Activated CD4-positive, alpha-beta memory T cell treated with anti-CD3 and anti-CD28 coated beads, Interleukin-2, amount 10 ng/mL, durations not matched to agents 7 days and 5 days (primary cell): ENCODE measurements around the gene TECPR2. TPM values are rescaled to one million over a fixed set of nuclear protein-coding genes. Genes with fewer than 3 reads are reported as not detected.
A peak's percentile ranks its signal among the peaks of the same experiment; 100 is the strongest.

Experiments used
- CTCF ChIA-PET: fragments of 350-600 bp; sonication (Branson Sonifier 250); formaldehyde crosslinking; loops from one replicate; lab custom pipeline; 2021; ENCODE audit warnings: antibody characterized with exemption, inconsistent platforms; lab: Charles Lee
- POLR2A ChIA-PET: fragments of 350-600 bp; sonication (Branson Sonifier 250); formaldehyde crosslinking; loops from one replicate; lab custom pipeline; 2021; ENCODE audit warnings: antibody characterized with exemption; lab: Charles Lee
- DNase-seq: peaks from one replicate; pipeline ENCODE4 v3.0.0-alpha.2; 2020
- H3K27ac Mint-ChIP-seq: one replicate; pipeline ENCODE4 v1.8.0; 2021; ENCODE audit warnings: mild to moderate bottlenecking, mixed read lengths
- H3K27me3 Mint-ChIP-seq: one replicate; pipeline ENCODE4 v1.8.0; 2021; ENCODE audit warnings: mixed read lengths
- H3K36me3 Mint-ChIP-seq: one replicate; pipeline ENCODE4 v1.8.0; 2021; ENCODE audit warnings: low read depth, mixed read lengths
- H3K4me1 Mint-ChIP-seq: one replicate; pipeline ENCODE4 v1.8.0; 2021; ENCODE audit warnings: mixed read lengths
- H3K4me3 Mint-ChIP-seq: one replicate; pipeline ENCODE4 v1.8.0; 2021; ENCODE audit warnings: mild to moderate bottlenecking, mixed read lengths
- H3K9me3 Mint-ChIP-seq: one replicate; pipeline ENCODE4 v1.8.0; 2021; ENCODE audit warnings: mixed read lengths
- total RNA-seq, 2 experiments: library from RNA; stranded (reverse); gene quantifications; one replicate each; pipeline ENCODE4 v1.2.3, GENCODE V29; 2021

The TECPR2 gene
- total RNA-seq, 2 experiments from 2014 or later, result 12.3 to 12.5 TPM

DNA sequence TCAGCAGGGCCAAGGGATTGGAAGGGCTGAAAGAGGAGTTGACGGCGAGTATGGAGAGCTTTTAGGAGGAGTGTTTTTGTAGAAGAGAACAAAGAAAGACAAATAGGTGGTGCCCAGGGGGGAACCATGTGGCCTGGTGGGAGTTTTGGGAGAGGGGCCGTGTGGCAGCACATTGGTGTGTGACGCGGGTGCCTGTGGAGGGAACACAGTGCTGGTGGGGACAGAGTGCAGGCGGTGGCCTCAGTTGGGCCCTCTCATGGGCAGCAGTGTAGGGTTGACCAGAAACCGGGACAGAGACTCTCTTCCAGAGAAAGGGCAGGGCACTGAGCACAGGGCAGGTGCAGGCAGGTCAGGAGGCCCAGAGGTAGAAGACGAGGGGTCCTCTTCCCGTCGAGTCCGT is 56.5 kb downstream of the TECPR2 start:
- CTCF ChIA-PET, result no interaction called here
- no peaks in the 10 kb centered on the region for H3K27me3 Mint-ChIP-seq

DNA sequence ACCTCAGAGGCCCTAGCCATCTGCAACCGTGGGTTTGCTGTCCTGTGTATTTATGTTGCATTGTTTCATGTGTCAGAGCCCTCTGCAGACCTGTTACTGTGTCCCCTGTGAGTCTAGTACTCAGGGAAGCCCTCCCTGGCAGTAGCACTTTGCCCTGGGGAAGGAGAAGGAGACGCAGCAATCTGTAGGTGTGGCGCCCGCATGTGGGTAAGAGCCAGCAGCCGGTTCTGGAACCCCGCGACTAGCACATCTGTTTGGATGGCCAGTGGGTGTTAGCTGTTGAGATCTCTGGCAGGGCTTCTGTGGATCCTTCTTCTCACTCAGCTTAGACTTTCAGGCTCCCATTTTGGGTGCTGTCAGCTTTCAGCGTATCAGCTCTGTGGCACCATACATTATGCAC is 57.0 kb downstream of the TECPR2 start:
- H3K27ac Mint-ChIP-seq, result no peak overlapping the region
- CTCF ChIA-PET, result no interaction called here
- no peak for DNase-seq
- H3K4me1 Mint-ChIP-seq, result no peaks in the 10 kb centered on the region
- H3K9me3 Mint-ChIP-seq, result no peaks in the 10 kb centered on the region
- H3K4me3 Mint-ChIP-seq, result no peak overlapping the region
- H3K27me3 Mint-ChIP-seq, result no peaks in the 10 kb centered on the region
- no peaks in the 10 kb centered on the region for H3K36me3 Mint-ChIP-seq
- POLR2A ChIA-PET, result no interaction called here

More for the DNA sequence above, 56.5 kb downstream of the TECPR2 start:
- no peaks in the 10 kb centered on the region for H3K9me3 Mint-ChIP-seq
- H3K4me1 Mint-ChIP-seq, result no peaks in the 10 kb centered on the region
- no peaks in the 10 kb centered on the region for H3K36me3 Mint-ChIP-seq
- no peak for DNase-seq
- no peak overlapping the region for H3K4me3 Mint-ChIP-seq
- no peak overlapping the region for H3K27ac Mint-ChIP-seq
- POLR2A ChIA-PET, result no interaction called here

DNA sequence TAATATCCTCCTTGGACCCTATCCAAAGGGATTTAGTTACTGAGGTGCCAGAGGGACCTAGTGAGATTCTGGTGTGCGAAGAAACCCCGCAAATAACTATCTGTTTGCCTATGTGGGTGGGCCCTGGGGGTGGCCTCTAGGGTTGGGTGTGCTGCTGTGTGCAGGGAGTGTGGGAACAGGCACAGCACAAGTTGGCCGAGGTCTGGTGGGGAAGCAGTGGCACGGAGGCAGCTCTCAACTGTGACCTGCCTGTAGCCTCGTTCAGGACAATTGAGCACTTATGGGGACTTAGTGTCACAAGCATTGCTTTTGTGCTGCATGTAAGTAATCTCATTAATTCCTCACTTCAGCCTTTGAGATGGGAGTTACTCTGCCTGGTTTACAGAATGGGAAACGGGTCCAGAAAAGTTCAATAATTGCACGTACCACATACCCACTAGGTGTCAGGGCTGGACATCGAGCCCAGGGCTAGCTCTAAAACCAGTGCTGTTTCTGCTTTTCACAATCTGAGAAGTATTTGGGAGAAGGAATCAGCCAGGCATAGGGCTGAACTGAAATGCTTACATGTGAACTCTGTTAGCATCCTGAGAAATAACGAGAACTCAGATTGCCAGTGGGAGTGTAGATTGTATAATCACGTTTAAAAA is 58.8 kb downstream of the TECPR2 start:
- H3K27me3 Mint-ChIP-seq, result no peaks in the 10 kb centered on the region
- no peaks in the 10 kb centered on the region for H3K9me3 Mint-ChIP-seq
- CTCF ChIA-PET, result no interaction called here

DNA sequence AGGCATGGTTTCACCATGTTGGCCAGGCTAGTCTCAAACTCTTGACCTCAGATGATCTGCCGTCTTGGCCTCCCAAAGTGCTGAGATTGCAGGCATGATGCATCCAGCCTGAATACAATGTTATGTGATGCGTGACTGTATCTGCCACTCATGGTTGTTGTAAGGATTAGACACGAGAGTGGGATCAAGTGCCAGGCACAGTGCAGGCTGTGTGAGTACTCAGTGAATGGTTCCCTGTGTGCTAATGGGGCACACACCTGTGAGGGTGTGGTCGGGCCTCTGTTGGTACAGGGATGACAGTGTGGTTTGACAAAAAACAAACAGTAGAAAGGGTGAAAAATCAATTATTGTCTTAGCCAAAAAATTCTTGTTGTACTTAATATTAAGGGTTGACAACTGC is 61.8 kb downstream of the TECPR2 start:
- Mint-ChIP-seq H3K4me3 (no peak overlapping the region), H3K4me1 (no peaks in the 10 kb centered on the region), H3K27me3 (no peaks in the 10 kb centered on the region), H3K36me3 (peaks cover 8% of the 10 kb centered on the region), H3K9me3 (no peaks in the 10 kb centered on the region), H3K27ac (no peak overlapping the region)
- CTCF ChIA-PET, result no interaction called here
- DNase-seq, result no peak
- POLR2A ChIA-PET, result no interaction called here

More for the DNA sequence above, 58.8 kb downstream of the TECPR2 start:
- Mint-ChIP-seq H3K4me3 (no peak overlapping the region), H3K27ac (no peak overlapping the region), H3K4me1 (no peaks in the 10 kb centered on the region), H3K36me3 (no peaks in the 10 kb centered on the region)
- no peak for DNase-seq
- POLR2A ChIA-PET, result no interaction called here

DNA sequence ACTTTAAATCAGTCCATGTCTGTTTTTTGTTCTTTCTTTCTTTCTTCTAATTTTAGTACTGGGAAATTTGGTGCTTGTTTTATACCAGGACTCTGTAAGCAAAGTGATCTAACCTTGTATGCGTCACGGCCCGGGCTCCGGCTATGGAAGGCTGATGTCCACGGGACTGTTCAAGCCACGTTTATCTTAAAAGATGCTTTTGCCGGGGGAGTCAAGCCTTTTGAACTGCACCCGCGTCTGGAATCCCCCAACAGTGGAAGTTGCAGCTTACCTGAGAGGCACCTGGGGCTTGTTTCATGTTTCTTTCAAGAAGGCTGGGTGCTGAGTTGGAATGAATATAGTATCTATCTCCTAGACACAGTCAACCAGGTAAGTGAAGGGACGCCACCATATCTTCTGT is 62.2 kb downstream of the TECPR2 start:
- CTCF ChIA-PET, result no interaction called here
- no peak for DNase-seq
- Mint-ChIP-seq H3K27ac (no peak overlapping the region), H3K4me1 (no peaks in the 10 kb centered on the region), H3K27me3 (no peaks in the 10 kb centered on the region), H3K9me3 (no peaks in the 10 kb centered on the region), H3K4me3 (no peak overlapping the region), H3K36me3 (peaks cover 8% of the 10 kb centered on the region)
- POLR2A ChIA-PET, result no interaction called here

DNA sequence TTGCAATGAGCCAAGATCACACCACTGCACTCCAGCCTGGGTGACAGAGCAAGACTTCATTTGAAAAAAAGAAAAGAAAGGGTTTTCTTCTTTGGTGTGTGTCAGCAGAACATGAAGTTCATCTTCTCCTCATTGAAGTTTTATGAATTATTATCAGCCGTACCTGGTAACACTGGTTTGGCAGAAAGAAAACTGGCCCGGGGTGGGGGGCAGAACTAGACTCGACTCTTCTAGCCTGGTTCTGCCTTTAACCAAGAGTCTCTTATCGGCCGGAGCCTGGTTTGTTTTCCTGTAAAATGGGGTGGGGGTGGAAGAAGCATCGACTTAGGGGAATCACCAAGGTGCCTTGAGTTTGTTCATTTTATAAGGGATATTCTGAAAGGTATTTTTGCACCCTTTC is 64.1 kb downstream of the TECPR2 start:
- Mint-ChIP-seq H3K4me1 (no peaks in the 10 kb centered on the region), H3K27me3 (no peaks in the 10 kb centered on the region), H3K4me3 (no peak overlapping the region), H3K36me3 (peaks cover 8% of the 10 kb centered on the region), H3K27ac (no peak overlapping the region), H3K9me3 (no peaks in the 10 kb centered on the region)
- no peak for DNase-seq
- CTCF ChIA-PET, result interaction anchor here (1.2 kb wide), 1 partner anchor 111 kb away, joined by 4 read pairs; no protein-coding TSS in a partner anchor
- POLR2A ChIA-PET, result no interaction called here

DNA sequence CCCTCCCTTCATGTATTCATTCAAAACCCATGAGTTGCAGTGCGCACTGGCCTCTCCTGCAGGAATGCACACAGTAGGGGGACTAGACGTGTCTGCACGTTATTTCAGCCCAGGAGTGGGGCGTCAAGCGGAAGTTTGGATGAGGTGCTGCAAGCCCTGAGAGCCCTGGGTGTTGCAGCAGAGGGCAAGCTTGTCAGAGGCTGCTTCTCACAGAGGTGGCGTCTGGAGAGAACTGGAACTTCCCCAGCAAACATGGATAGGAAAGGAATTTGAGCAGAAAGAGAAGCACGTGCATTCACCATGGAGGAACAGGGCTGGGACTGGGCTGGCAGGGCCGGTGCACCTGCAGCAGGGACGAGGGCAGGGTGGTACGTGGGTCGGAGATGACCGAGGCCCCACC is 64.9 kb downstream of the TECPR2 start:
- Mint-ChIP-seq H3K27ac (no peak overlapping the region), H3K4me3 (no peak overlapping the region), H3K27me3 (no peaks in the 10 kb centered on the region), H3K9me3 (no peaks in the 10 kb centered on the region), H3K4me1 (no peaks in the 10 kb centered on the region), H3K36me3 (peaks cover 8% of the 10 kb centered on the region)
- POLR2A ChIA-PET, result no interaction called here
- no peak for DNase-seq
- CTCF ChIA-PET, result no interaction called here

DNA sequence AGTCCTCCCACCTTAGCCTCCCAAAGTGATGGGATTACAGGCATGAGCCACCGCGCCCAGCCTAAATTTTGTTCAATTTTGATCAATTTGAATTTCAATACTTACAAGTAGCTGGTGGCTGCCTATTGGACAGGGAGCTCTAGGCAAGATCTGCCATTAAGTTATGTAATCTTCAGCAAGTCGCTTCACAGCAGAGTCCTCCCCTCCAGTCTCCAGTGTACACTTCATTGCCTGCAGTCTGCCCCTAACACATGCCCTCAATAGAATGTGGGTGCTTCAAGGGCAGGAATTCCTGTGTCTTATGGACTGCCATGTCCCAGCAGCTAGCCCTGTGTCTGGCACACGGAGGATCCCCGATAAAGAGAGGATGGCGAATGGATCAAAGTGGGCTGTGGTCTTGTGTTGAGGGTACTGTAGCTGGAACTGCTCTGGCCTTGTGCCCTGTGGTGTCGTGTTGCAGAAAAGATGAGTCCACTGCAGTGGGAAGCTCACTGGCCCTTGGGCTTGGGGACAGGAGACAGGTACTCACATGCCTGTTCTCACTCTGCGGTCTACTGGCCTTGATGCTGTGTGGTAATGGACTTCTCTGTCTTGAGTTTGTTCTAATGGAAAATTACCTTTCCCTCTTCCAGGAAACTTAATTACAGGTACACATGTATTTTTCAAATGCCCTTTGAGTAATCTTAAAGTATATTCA is 67.6 kb downstream of the TECPR2 start:
- ChIA-PET POLR2A (no interaction called here), CTCF (interaction anchor here (0.7 to 1.8 kb wide), 7 partner anchors 8 to 742 kb away, joined by 3 to 10 read pairs (median 4); no protein-coding TSS in a partner anchor)
- H3K9me3 Mint-ChIP-seq, result no peaks in the 10 kb centered on the region
- H3K36me3 Mint-ChIP-seq, result peaks cover 8% of the 10 kb centered on the region
- no peak overlapping the region for H3K27ac Mint-ChIP-seq
- no peak for DNase-seq
- H3K4me3 Mint-ChIP-seq, result no peak overlapping the region
- no peaks in the 10 kb centered on the region for H3K27me3 Mint-ChIP-seq
- no peaks in the 10 kb centered on the region for H3K4me1 Mint-ChIP-seq

DNA sequence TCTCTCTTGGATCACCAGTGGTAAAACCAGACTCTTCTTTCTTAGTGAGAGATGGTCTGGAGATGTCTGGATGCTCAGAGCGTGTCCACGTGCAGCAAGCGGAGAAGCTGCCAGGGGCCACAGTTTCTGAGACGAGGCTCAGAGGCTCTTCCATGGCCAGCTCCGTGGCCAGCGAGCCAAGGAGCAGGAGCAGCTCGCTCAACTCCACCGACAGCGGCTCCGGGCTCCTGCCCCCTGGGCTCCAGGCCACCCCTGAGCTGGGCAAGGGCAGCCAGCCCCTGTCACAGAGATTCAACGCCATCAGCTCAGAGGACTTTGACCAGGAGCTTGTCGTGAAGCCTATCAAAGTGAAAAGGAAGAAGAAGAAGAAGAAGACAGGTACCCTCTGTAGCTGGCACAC is 69.0 kb downstream of the TECPR2 start:
- no peak overlapping the region for H3K27ac Mint-ChIP-seq

DNA sequence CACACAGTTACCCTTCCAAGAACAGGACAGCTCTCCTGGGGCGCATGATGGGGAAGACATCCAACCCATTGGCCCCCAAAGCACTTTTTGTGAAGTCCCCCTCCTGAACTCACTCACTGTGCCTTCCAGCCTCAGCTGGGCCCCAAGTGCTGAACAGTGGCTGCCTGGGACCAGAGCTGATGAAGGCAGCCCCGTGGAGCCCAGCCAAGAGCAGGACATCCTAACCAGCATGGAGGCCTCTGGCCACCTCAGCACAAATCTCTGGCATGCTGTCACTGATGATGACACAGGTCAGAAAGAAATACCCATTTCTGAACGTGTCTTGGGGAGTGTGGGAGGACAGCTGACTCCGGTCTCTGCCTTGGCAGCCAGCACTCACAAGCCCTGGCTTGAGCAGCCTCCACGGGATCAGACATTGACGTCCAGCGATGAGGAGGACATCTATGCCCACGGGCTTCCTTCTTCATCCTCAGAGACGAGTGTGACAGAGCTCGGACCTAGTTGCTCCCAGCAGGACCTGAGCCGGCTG is 72.0 kb downstream of the TECPR2 start:
- CTCF ChIA-PET, result no interaction called here
- POLR2A ChIA-PET, result no interaction called here

More for the DNA sequence above, 69.0 kb downstream of the TECPR2 start:
- H3K4me3 Mint-ChIP-seq, result no peak overlapping the region
- no peaks in the 10 kb centered on the region for H3K27me3 Mint-ChIP-seq
- no peaks in the 10 kb centered on the region for H3K4me1 Mint-ChIP-seq
- H3K36me3 Mint-ChIP-seq, result peaks cover 8% of the 10 kb centered on the region
- ChIA-PET CTCF (interaction anchor here (0.6 to 1.4 kb wide), 2 partner anchors 10 to 1441 kb away, joined by 3 to 4 read pairs; no protein-coding TSS in a partner anchor), POLR2A (interaction anchor here (1.0 kb wide), 1 partner anchor 14 kb away, joined by 3 read pairs; no protein-coding TSS in a partner anchor)
- no peak for DNase-seq
- H3K9me3 Mint-ChIP-seq, result no peaks in the 10 kb centered on the region

DNA sequence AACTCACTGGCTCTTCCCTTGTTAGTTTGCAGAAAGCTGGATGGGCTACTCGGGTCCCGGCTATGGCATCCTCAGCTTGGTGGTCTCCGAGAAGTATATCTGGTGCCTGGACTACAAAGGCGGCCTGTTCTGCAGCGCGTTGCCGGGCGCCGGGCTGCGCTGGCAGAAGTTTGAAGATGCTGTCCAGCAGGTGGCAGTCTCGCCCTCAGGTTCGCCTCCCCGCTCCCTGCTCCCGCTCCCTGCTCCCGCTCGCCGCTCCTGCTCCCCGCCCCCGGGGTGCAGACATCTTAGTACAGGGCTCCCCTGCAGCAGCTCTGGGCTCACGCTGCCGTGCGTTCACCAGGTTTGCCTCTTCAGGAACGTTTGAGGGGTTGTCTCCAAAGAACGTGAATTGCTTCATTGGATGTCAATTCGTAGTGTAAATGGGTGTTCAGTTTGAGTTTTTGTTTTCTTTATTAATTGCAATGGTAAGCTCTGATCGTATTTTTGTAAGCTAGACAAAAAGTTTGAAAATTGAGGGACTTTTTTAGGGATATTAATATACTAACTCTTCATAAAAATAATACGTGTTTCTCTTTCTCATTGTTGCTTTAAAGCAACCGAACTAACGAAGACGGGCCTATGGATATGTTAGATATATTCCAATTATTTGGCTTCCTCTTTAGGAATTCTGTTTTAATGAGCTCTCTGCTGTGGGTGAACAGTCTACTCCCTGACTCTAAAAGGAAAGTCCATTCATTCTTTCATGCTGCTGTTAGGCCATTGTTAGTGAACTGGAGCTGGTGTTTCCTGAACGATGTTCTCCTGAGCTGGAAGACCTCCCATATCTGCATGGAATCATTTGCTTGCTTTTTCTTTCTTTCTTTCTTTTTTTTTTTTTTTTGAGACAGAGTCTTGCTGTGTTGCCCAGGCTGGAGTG is 75.5 kb downstream of the TECPR2 start:
- peak; percentile 64 for DNase-seq
- Mint-ChIP-seq H3K27me3 (no peaks in the 10 kb centered on the region), H3K27ac (no peak overlapping the region), H3K36me3 (peaks cover 2% of the 10 kb centered on the region), H3K9me3 (no peaks in the 10 kb centered on the region), H3K4me1 (no peaks in the 10 kb centered on the region), H3K4me3 (no peak overlapping the region)
- POLR2A ChIA-PET, result interaction anchor here (1.1 kb wide), 1 partner anchor 21 kb away, joined by 3 read pairs; no protein-coding TSS in a partner anchor
- CTCF ChIA-PET, result interaction anchor here (0.7 to 2.9 kb wide), 28 partner anchors 8 to 337 kb away, joined by 3 to 45 read pairs (median 5); partner anchors contain the start of gene ANKRD9

More for the DNA sequence above, 72.0 kb downstream of the TECPR2 start:
- no peak overlapping the region for H3K27ac Mint-ChIP-seq
- H3K4me1 Mint-ChIP-seq, result no peaks in the 10 kb centered on the region
- DNase-seq, result no peak
- H3K36me3 Mint-ChIP-seq, result no peaks in the 10 kb centered on the region
- no peaks in the 10 kb centered on the region for H3K9me3 Mint-ChIP-seq
- no peak overlapping the region for H3K4me3 Mint-ChIP-seq
- H3K27me3 Mint-ChIP-seq, result no peaks in the 10 kb centered on the region

DNA sequence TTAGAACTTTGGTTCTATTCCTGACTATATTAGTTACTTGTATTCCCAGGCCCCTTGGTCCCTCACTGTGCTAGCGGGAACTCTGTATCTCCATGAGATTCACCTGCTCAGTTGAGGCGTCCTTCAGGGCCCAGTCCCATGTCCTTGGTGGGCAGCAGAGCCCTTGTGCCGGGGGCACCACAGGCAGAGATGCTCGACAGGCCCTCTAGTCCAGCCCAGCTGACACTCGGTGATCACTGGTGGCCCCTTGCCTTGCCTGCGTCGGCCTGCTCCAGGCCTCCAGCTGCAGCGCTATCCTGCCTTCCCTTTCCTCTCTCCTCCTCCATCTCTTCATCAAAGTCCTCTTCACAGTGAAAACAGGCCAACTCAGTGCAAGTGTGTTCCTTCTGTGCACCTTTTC is 76.8 kb downstream of the TECPR2 start:
- Mint-ChIP-seq H3K36me3 (peaks cover 2% of the 10 kb centered on the region), H3K9me3 (no peaks in the 10 kb centered on the region), H3K4me1 (no peaks in the 10 kb centered on the region), H3K27ac (no peak overlapping the region), H3K27me3 (no peaks in the 10 kb centered on the region), H3K4me3 (no peak overlapping the region)
- ChIA-PET POLR2A (no interaction called here), CTCF (interaction anchor here (0.5 to 3.3 kb wide), 8 partner anchors 9 to 122 kb away, joined by 4 to 26 read pairs (median 12); partner anchors contain the start of gene ANKRD9)
- no peak for DNase-seq
